Renal cortical epithelial cell (primary cell): ENCODE results near the gene OMA1. TPM values are rescaled to one million over a fixed set of nuclear protein-coding genes. Genes with fewer than 3 reads are reported as not detected.
"Not testable (repeated sequence)": the region's sequence is repeated elsewhere in the genome, so short reads cannot be mapped to it uniquely, and the experiment has no call there.

Source experiments
- DNase-seq: peaks from one replicate; pipeline ENCODE4 v3.0.0-alpha.2; 2011; ENCODE audit warnings: low read depth
- total RNA-seq: library from RNA; depleted of rRNA; stranded (reverse); fragments of >200 nt; gene quantifications from 2 replicates; pipeline ENCODE4 v1.2.3, GENCODE V29; 2014

Gene OMA1
- total RNA-seq, 1 donor from 2014 or later, result 29.2 TPM

DNA sequence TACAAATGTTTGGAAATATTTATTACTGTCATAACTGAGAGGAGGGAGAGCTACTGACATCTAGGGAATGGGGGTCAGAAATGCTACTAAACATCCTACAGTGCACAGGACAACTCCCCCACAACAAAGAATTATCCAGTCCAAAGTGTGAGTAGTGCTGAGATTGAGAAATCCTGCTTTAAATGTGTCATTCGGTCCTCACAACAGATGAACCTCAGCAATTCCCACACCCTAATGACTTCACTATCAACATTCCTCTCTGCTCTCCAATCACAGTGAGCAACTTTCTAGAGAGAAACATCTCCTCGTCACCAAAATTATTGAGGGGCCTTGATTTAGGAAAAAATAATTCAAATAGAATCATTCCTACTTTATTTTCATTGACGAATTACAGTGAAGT is 18.0 kb downstream of the OMA1 start:
- peak; percentile 81 for DNase-seq

DNA sequence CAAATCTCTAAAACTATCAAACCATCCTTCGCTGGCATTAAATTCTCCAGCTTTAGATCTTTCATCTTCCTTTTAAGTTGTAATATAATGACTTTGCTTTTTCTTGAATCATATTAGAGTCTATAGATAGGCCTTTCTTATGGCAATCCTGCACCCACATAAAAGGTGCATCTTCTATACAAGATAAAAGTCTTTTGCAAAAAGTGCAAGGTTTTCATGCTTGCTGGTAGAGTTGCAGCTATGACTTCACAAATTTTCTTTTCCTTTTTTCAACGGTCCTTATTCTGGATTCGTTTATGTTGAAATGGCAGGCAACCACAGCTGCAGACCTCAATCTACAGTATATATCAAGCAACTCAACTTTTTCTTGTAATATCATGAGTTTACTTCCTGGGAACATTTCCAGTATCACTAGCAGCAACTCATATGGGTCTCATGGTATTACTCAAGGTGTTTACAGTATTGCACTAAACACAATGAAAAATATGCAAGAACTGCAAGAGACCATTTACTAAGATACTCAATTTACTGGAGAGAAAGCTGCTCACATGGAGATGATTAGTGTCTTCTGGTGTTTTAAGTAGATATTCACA is 22.1 kb downstream of the OMA1 start:
- no peak for DNase-seq

DNA sequence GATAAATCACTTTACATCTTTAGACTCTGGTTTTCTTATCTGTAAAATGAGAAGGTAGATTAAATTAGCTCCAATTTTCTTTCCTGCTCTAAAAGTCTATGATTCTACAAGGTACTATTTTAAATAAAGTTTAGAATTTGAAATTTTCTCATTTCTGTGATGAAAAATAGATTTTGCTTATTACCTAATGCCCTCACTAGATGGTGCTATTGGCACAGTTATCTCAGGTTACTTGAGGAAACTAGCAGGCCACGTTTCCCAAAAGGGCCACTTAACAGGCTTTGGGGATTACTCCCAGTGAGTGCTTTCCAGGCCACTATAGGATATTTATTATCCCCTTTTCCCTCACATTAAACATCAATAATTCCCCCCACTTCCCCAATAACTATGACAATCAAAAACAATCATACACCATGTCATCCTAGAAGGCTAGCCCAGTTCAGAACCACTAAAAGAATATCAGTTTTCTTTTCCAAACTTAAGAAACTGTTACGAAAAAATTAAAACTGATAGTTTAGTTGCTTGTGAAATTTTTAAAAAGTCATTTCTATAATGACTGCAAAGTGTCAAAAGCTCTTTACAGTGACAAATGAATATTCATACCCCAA is 30.6 kb downstream of the OMA1 start:
- peak; percentile 76 for DNase-seq

DNA sequence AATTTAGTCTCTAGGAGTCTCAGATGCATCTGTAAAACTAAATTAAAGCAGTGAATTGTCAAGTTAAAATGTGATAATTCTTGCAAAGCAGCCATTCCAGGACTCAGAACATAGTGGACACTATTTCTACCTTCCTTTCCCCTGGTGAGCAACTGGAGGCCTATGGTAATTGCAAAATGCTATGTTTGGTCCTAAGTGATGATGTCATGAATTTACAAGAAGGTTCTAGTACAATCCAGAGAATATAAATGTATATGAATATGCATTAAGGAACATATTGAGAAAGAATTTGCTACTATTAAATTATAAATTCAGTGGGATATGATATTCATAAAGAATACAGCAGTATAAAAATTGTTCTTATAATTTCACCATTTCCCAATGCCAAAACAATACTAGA is 32.6 kb downstream of the OMA1 start:
- DNase-seq, result no peak

DNA sequence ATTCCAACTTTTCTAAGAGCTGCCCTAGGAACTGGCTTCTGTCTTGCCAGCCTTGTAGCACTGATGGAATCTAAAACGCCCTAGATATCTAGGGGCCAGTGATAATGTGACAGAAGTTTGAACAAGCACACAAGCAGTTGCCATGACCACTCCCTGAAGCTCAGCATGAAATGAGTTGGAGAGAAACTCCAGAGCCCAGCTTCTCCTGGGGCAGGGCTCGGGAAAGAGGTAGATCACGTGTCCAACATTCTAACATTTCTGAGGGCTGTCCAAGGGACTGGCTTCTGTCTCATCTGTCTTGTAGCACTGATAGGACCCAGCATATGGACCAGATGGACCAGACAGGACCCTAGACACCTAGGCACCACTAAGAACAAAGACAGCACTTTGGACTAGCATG is 37.9 kb downstream of the OMA1 start:
- no peak for DNase-seq

DNA sequence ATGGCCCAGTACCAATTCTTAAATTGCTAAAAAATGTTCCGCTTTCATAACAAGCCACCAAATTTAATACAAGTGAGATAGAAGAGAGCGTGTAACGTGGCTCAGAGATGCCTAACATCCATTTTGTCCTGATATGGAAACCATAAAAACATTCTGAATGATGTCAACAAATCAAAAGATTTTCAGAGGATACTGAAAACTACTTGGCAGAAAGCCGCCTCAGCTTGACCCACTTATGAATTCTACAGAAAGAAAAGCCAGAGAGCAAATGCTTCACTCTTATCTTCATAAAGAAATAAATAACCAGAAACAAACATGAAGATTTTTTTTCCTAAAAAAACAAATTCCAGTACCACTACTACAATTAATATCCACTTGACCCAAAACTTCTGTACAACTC is 41.2 kb downstream of the OMA1 start:
- no peak for DNase-seq

DNA sequence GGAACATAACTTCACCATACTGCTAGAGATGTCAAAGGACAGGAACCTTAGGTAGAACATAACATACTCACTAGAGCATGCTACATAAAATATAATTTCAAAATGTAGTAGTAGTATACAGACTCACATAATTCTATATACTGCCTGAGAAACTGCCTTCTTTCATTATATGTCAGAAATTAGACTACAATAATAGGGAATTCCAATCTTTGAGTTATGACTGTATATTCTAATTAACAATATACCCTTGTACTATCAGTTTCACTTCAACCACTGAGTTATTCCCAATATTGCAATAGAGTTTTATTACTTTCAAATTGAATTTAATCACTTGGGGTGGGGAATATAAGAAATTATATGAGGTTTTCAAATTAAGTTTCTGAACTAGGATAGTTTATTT is 44.0 kb downstream of the OMA1 start:
- DNase-seq, result no peak

DNA sequence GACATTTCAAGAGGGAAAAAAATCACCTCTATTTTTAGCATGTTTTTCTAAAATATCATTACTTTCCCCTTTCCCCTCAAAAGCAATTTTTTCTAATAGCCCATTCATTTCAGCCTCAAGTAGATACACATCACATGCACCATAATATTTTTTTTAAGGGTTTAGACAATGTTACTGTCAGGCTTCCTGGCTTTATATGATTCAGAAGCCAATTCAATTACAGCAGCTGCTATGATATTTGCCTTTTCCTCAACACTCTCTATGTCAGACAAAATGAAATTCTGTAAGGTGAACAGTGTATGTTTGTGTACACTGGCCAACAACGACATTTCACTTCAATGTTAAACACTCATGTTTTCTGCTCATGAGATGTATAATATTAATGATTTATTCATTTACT is 46.5 kb downstream of the OMA1 start:
- no peak for DNase-seq

DNA sequence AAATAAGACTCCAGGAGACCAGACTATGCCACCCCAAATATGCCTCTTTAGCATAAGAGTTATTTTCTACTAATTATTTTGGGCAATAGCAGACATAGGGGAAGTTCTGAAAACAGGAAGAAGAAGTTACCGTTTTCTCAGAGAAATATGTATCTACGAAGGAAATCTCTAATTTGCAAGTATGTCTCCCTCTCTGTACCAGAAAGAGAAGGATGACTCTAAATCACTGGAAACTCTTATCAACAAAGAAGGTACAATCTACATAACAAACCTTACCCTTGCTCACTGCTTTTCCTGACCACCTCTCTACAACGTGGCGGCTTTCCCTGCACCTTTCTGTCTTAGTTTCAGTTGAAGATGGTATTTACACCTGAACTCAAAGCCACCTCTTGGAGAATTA is 49.0 kb downstream of the OMA1 start:
- no peak for DNase-seq

DNA sequence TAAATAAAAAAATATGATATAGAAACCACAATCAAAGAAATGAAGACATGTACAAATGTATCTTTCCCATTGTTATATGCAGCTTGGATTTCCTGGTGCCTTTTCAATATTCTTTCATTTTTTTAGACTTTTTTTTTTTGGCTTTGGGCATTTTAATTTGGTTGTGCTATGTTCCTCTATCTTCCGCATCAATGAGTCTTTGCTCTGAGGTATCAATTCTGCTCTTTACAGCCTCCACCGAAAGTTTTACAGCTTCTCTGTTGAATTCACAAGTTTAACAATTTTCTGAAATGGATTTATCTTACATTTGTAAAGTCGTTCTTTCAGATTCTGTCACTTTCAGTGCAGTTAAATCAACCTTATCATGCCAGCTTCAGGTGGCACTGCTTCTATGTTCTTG is 50.5 kb downstream of the OMA1 start:
- DNase-seq, result no peak

DNA sequence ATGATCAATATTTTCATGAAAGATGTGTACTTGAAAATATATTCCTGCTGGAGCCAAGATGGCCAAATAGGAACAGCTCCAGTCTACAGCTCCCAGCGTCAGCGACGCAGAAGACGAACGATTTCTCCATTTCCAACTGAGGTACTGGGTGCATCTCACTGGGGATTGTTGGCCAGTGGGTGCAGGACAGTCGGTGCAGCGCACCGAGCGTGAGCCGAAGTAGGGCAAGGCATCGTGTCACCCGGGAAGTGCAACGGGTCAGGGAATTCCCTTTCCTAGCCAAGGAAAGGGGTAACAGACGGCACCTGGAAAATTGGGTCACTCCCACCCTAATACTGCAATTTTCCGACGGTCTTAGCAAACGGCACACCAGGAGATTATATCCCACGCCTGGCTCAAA is 57.6 kb downstream of the OMA1 start:
- not testable (repeated sequence) for DNase-seq

DNA sequence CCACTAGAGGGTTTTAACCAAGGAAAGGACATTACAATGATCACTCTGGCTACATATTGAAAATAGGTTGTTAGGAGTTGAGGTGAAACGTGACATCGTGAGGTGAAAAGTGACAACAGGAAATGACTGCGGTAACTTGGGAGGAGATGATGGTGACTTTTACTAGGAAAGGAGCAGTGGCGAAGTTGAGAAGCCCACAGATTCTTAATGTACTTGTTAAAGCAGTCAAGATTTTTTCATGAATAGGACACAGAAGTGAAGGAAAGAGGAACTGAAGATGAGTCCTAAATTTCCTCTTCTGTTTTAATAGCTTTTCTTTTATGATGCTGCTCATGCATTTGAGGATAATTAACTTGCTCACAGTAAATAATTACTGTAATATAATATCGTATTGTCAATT is 59.5 kb downstream of the OMA1 start:
- DNase-seq, result no peak

DNA sequence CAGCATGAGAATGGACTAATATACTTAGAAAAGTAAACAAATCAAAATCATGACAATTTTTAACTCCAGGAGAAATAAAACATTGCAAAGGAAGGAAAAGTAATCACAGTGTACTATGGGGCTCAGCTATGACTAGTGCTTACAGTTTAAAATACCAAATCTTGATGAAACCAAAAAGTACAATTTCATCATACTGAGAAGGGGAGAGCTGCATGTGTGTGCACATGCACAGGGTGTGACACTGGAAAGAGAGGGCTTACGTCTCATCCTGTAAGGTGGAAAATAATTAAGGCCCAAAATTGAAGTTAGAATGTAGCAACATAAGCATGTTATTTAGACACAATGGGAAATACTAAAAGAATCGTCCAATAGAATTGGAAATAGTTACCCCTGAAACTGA is 64.6 kb downstream of the OMA1 start:
- no peak for DNase-seq

DNA sequence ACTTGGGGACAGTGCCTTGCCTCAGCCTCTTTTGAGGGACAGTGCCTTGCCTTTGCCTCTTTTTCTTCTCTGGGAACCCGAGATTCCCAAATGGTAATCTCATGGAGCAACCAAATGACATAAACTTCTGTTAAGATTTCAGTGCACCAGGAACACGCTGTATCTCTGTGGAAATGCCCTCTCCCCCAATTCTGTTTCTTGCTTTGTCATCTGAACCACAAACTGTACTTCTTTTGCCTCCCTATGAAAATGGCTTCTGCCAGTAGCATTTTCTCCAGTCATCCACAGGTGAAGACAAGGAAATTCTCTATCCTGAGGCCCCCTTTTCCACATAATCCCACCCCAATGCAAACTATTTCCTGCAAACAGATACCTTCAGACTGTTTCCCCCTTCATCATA is 66.3 kb downstream of the OMA1 start:
- no peak for DNase-seq

DNA sequence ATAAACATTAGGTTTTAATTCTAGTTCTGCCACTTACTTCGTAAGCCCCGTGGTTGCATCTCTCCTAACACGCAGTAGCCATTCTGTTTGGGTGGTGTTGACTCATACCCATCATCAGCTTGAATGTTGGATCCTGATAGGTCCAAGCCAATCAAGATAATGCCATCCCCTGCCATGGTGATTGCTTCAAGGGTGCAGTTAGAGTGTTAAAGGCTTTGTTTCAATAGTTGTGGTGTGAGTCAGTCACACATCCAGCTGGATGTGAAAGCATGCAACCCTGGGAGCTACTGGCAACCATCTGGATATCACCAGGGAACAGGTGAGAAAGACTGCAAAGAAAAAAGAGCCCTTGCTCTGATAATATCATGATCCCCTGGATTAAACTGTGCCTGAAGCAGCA is 69.1 kb downstream of the OMA1 start:
- peak; percentile 32 for DNase-seq

DNA sequence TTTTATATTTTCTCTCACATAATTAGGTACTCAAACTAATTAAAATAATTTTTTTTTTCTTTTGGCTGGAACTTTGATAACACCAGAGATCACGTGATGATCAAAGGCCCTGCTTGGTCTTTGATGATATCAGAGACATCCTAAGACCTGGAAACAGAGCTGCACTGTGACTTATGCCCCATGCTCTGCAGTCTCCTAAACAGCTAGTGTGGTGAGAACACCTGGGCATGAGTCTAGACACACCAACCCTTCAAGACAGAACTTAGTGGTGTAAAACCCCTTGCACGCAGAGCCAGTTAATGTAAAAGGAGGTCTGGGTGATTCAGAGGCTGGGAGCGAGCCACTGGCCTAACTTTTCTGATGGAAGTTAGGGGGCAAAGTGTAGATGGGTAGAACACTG is 70.3 kb downstream of the OMA1 start:
- DNase-seq, result no peak

DNA sequence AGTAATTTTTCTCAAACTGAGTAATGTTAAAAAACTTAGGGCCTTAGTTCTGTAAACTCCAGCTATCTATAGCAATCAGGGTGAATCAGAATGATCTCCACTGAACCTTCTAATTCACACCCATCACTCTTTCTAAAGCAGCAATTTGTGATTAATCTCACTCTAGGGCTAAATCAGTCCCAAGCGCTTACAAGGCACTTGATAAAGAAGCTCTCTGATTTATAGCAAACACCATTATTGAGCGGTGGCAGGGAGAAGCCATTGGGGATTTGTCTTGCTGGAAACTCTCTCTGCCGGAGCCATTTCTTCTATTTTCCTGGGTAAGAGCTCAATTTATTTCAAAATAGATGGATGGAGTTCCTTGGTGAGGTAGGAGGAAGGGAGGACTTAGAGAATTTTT is 77.0 kb downstream of the OMA1 start:
- DNase-seq, result no peak

DNA sequence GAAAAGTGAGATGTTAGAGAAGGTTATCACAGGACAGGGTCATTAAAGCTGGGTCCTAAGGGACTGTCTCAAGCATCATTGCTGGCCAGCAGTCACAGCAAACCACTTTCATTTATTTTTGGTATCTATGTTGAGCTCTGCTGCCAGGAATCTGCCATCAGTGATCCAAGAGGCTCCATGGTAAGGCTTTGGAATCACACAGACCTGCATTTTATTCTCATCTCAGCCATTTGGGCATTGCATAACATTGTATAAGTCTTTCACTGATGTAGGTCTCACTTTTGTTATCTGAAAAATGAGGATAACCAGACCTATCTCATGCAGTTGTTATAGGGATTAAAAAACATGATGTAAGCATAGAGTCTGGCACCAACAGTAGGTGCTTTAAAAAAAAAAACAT is 77.5 kb downstream of the OMA1 start:
- no peak for DNase-seq

DNA sequence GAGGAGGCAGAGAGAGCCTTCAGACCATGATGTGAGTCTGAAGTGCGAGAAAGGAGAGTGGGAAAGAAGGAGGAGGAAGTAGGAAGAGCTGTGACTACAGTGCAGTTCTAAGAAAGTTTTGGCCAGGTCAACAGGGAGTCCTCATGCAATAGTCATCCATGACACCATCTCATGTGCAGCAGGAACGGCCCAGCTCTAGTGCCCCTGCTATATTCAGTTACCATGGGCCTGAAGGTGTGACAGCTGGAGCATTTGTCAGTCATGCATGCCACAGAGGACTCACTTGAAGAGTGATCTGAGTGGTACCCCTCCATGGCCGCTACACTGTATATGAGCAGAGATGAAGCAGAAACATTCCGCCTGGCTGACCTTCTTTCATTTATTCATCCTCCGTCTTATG is 77.9 kb downstream of the OMA1 start:
- DNase-seq, result no peak

DNA sequence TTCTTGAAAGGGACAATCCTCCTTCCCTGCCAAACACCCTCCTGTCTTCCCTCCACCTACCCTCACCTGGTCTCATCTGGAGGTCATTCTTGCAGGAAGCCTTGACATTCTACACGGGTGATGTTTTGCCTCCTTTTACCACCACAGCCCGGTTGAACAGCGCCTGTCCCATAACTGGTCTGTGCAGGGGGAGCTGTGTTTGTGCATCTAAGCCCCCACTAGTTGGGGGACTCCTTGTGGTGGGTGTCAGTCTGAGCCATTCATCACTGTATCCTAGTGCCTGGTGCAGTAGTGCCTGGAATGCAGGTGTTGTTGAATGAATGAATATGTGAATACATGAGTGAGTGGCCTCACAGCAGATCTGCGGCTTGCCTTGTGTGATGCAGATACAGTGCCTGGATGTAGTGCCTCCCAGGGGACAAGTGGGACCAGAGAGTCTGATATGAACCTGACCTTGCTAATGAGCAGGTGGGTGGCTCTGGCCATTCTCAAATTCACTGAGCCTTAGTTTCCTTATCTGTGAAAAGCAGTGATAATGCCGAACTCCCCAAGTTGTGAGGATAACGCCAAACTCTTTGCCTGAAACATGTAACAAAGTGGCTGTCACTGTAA is 79.8 kb downstream of the OMA1 start:
- DNase-seq, result no peak

DNA sequence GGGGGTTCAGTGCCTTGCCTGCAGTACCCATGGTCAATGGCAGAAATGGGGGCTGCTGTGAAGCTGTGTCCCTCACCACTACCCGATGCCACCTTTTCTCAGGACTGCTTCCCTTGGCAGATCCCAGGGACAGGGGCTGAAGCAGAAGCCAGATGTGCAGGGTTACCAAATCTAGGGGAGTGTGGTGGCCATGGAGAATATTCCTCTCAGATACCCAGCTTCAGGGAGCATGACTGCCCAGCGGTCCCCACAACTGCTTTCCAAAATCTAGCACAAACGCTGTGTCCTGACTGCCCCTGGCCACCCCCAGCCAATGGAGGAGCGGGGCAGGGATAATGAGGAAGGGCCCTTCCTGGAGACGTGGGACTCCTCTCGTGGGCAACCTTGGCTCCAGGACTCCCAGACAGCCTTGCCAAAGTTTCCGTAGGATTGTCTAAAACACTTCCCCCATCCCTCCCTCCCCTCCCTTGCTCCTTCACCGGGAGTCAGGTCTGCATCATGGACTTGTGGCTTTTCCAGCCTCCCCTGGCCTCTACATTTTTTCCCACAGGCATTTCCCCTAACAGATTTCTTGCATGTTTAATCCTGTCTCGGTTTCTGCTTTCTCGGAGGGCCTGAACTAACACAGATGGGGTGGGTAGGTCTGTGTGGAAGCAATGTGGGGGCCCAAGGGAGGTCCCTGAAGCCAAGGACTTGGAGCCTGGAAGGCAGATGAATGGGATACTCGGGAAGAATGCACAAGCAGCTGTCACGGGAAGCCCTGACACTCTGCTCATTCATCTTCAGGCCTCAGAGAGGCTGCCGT is 80.5 kb downstream of the OMA1 start:
- no peak for DNase-seq

DNA sequence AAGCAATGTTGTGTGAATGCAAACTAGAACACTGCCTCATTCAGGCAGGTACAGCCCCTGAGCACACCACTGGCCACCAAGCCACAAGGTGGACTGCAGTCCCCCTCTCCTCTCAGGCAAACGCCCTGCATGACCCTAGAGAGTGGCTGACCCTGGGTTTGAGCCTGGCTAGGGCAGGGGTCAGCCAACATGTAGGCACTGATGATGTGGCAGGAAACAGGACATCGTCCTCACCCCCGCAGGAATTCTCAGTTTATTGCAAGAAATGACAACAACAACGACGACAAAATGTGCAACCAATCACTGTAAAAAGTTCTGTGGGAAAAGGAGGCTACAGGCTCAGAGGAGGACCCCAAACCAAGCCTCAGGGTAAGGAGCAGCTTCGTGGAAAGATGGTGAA is 81.3 kb downstream of the OMA1 start:
- DNase-seq, result no peak

DNA sequence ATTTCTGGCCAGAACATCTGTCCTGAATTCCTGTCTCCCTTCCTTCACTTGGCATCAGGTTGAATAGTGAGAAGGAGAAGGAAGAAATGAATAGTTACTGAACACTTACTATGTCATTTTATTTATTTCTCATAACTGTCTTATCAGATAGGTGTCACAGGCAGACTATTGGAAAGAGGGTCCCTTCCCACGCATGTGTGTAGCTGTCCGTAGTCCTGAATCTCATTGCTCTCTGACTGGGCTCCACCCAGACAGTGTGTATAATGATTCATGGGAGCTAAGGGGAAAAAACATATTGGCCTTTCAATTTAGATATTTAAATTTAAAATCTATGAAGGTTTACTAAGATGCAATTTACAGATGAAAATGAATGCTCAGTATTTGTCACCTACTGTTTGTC is 86.1 kb downstream of the OMA1 start:
- DNase-seq, result no peak
